K562 (cell line): ENCODE data around the gene RGS7BP. TPM values are rescaled to one million over a fixed set of nuclear protein-coding genes. Genes with fewer than 3 reads are reported as not detected.

Source experiments
- ATAC-seq: fragments of 200-7000 bp; cut with Tn5 transposase; 3 replicates; pipeline ENCODE4 v1.9.1; 2020; ENCODE audit warnings: moderate library complexity
- BruUV-seq: library from RNA; stranded (reverse); fragments of 400-500 nt; replicated peaks from 2 replicates; lab custom pipeline; 2021; lab: Mats Ljungman, UMichigan
- CTCF ChIA-PET: fragments of 300-600 bp; formaldehyde crosslinking; extraction: SDS; loops from one replicate; lab custom pipeline; 2021; ENCODE audit warnings: low intra/inter-chr PET ratio; lab: Yijun Ruan, JAX
- POLR2A ChIA-PET: fragments of 300-600, 350-650 bp; sonication (Branson Sonifier 250); formaldehyde crosslinking; extraction: SDS; loops from one replicate; lab custom pipeline; 2021; ENCODE audit warnings: antibody characterized with exemption, inconsistent platforms; lab: Yijun Ruan, JAX
- DNase-seq, 4 experiments: peaks; one replicate each; pipeline versions ENCODE4 v3.0.0 to v3.0.0-alpha.2; 2011 to 2018; ENCODE audit warnings: low spot score in 3 of 4, mixed read lengths in 3 of 4; ENCODE audit errors: extremely low read depth in 1 of 4
- FAIRE-seq: peaks from 2 replicates; lab custom pipeline; 2011; peaks lifted over from hg19 to GRCh38; lab: Jason Lieb, UNC
- H2AFZ ChIP-seq: 2 replicates; pipeline ENCODE4 v1.6.0; 2011; ENCODE audit warnings: low read depth, low read length, control low read depth, inconsistent platforms
- H3K27ac ChIP-seq: fragments of 200-600 bp; 3 replicates; pipeline ENCODE4 v1.8.0; 2011; ENCODE audit warnings: low read depth, mild to moderate bottlenecking, control low read depth, inconsistent platforms, low read length, moderate library complexity, mixed read lengths; ENCODE audit errors: extremely low read depth
- H3K27me3 ChIP-seq, 2 experiments: fragments of 300-600 bp in 1 of 2; 2 replicates in 1 of 2; 3 replicates in 1 of 2; pipeline versions ENCODE4 v1.6.0 to v1.8.0; 2011; ENCODE audit warnings: inconsistent platforms in 2 of 2, low read length in 2 of 2, mild to moderate bottlenecking in 1 of 2, mixed read lengths in 1 of 2, moderate library complexity in 1 of 2; ENCODE audit not compliant: control insufficient read depth in 2 of 2, insufficient read depth in 2 of 2
- H3K36me3 ChIP-seq: fragments of 300-600 bp; 3 replicates; pipeline ENCODE4 v1.8.0; 2011; ENCODE audit warnings: mild to moderate bottlenecking, low read length, inconsistent platforms; ENCODE audit not compliant: control insufficient read depth, insufficient read depth
- H3K4me1 ChIP-seq, 2 experiments: fragments of 200-600 bp in 1 of 2; replicated peaks in 1 of 2; 2 replicates in 1 of 2; 3 replicates in 1 of 2; pipeline versions ENCODE4 v1.5.1 to v1.8.0; 2011; ENCODE audit warnings: inconsistent platforms in 2 of 2, low read length in 2 of 2, mild to moderate bottlenecking in 1 of 2, mixed read lengths in 1 of 2, moderate library complexity in 1 of 2; ENCODE audit not compliant: control insufficient read depth in 2 of 2, insufficient read depth in 2 of 2
- H3K4me2 ChIP-seq: 2 replicates; pipeline ENCODE4 v1.6.1; 2011; ENCODE audit warnings: low read length, control low read depth, inconsistent platforms, mixed read lengths; ENCODE audit not compliant: insufficient read depth
- H3K4me3 ChIP-seq: fragments of 200-600 bp; sonication (generic), shearing (Covaris generic); 2 replicates; pipeline ENCODE4 v1.5.1; 2016; ENCODE audit warnings: control low read depth, inconsistent platforms
- H3K79me2 ChIP-seq: fragments of 200-600 bp; 3 replicates; pipeline ENCODE4 v1.8.0; 2011; ENCODE audit warnings: low read length, inconsistent platforms; ENCODE audit not compliant: control insufficient read depth, insufficient read depth
- H3K9ac ChIP-seq, 2 experiments: 2 replicates each; pipeline versions ENCODE4 v1.6.0 to v1.6.1; 2011; ENCODE audit warnings: low read depth in 2 of 2, low read length in 2 of 2, control low read depth in 1 of 2, inconsistent platforms in 1 of 2, mild to moderate bottlenecking in 1 of 2, mixed read lengths in 1 of 2; ENCODE audit not compliant: insufficient read depth in 1 of 2
- H3K9me1 ChIP-seq: one replicate; pipeline ENCODE4 v1.6.0; 2011; ENCODE audit warnings: inconsistent platforms, mild to moderate bottlenecking, low read length, moderate library complexity; ENCODE audit not compliant: control insufficient read depth, insufficient read depth
- H3K9me3 ChIP-seq: replicated peaks from 2 replicates; pipeline ENCODE4 v1.5.1; 2011; ENCODE audit warnings: low read depth, low read length, inconsistent platforms; ENCODE audit not compliant: control insufficient read depth, insufficient read depth
- H4K20me1 ChIP-seq: replicated peaks from 2 replicates; pipeline ENCODE4 v1.6.1; 2011; ENCODE audit warnings: low read length, inconsistent platforms, mixed read lengths; ENCODE audit not compliant: control insufficient read depth, insufficient read depth
- HDGF ChIP-seq: fragments of 450-650 bp; IDR thresholded peaks from 2 replicates; pipeline ENCODE4 v1.6.1; 2016
- HINFP ChIP-seq: fragments of 450-650 bp; conservative IDR thresholded peaks from 2 replicates; pipeline ENCODE4 v1.6.1; 2016; ENCODE audit warnings: missing genetic modification characterization, low read depth, mild to moderate bottlenecking, control low read depth, missing compliant biosample characterization
- KAT2B ChIP-seq: IDR thresholded peaks from one replicate; pipeline ENCODE4 v1.6.1; 2012; ENCODE audit warnings: low read depth, mild to moderate bottlenecking, control low read depth, inconsistent platforms, low read length, moderate library complexity
- U2AF2 ChIP-seq: fragments of 200-400 bp; formaldehyde crosslinking; optimal IDR thresholded peaks from 2 replicates; pipeline ENCODE3; 2017; ENCODE audit warnings: low read depth, mild to moderate bottlenecking, low read length
- ZNF407 ChIP-seq: fragments of 450-650 bp; IDR thresholded peaks from 2 replicates; pipeline ENCODE4 v1.6.1; 2016; ENCODE audit warnings: low read depth
- WGBS: fragments of 100-300 bp; shearing (Covaris generic); methylation state at CpG from one replicate; pipeline ENCODE4 v1.1.6; 2016; ENCODE audit warnings: low coverage, mixed read lengths; ENCODE audit not compliant: insufficient coverage; ENCODE audit errors: missing lambda C conversion rate; 5-methylcytosine and 5-hydroxymethylcytosine counted together
- in situ Hi-C: fragments of 300-500 bp; cut with MboI; formaldehyde crosslinking; loops from 4 replicates; pipeline ENCODE4 v1.15.0; 2018; ENCODE audit warnings: inconsistent platforms, mixed read lengths
- intact Hi-C: fragments of 100-400 bp; cut with micrococcal nuclease; formaldehyde crosslinking; loops from 2 replicates; pipeline ENCODE4 v1.14.2; 2022
- polyA plus RNA-seq, 8 experiments: library from polyadenylated mRNA; depleted of rRNA in 4 of 8; stranded (reverse) in 5 of 8; unstranded in 3 of 8; fragments of >200 nt; fragmentation: Nextera tagmentation in 2 of 8; fragmentation: Illumina TruSeq in 1 of 8; extraction: Ambion mirVana in 2 of 8; extraction: Trizol in 1 of 8; gene quantifications; 2 replicates each; pipeline versions ENCODE4 v1.2.1 to v1.2.3, GENCODE V29; 2011 to 2014; ENCODE audit warnings: inconsistent platforms in 1 of 8, missing spikeins in 1 of 8
- total RNA-seq, 7 experiments: library from RNA; depleted of rRNA in 6 of 7; stranded (reverse); fragments of >200 nt in 6 of 7; fragmentation: Illumina TruSeq in 2 of 7; extraction: Trizol in 2 of 7; gene quantifications; 2 replicates each; pipeline versions ENCODE4 v1.2.1 to v1.2.3, GENCODE V29; 2011 to 2021; ENCODE audit warnings: low replicate concordance in 1 of 7

The RGS7BP gene
- total and polyA plus RNA-seq, 9 of the 15 experiments (the other 6 are each of a cell fraction or from before 2014, with no cell fraction given), result not detected

- no peak overlapping the region for H3K9ac ChIP-seq
- CTCF ChIA-PET, result no interaction called here
- in situ Hi-C loops, result no loop called here
- 0% methylated on average over 3 of the region's 3 CpGs for WGBS
- intact Hi-C loops, result no loop called here
- no peak overlapping the region for H3K4me2 ChIP-seq
- TF ChIP-seq ZNF407 (no peak), HINFP (tag) (no peak), KAT2B (no peak), HDGF (no peak), U2AF2 (no peak)
- H3K27ac ChIP-seq, result no peak overlapping the region
- H4K20me1 ChIP-seq, result no peaks in the 10 kb centered on the region
- H3K79me2 ChIP-seq, result no peaks in the 10 kb centered on the region
- H3K27me3 ChIP-seq, result no peaks in the 10 kb centered on the region
- no peaks in the 10 kb centered on the region for H3K36me3 ChIP-seq
- no peak overlapping the region for H2AFZ ChIP-seq
- no peak for FAIRE-seq
- no peaks in the 10 kb centered on the region for H3K9me1 ChIP-seq
- ATAC-seq, result no peak
- POLR2A ChIA-PET, result no interaction called here
- H3K9me3 ChIP-seq, result no peaks in the 10 kb centered on the region
- no TSS peak for BruUV-seq
- H3K4me3 ChIP-seq, result no peak overlapping the region
- no peak for DNase-seq
- no peaks in the 10 kb centered on the region for H3K4me1 ChIP-seq
Observed at GRCh38 chr5:64530076-64530475, 24.3 kb downstream of the RGS7BP start.
